Measurements from ENCODE around the gene RAB10.

DNA sequence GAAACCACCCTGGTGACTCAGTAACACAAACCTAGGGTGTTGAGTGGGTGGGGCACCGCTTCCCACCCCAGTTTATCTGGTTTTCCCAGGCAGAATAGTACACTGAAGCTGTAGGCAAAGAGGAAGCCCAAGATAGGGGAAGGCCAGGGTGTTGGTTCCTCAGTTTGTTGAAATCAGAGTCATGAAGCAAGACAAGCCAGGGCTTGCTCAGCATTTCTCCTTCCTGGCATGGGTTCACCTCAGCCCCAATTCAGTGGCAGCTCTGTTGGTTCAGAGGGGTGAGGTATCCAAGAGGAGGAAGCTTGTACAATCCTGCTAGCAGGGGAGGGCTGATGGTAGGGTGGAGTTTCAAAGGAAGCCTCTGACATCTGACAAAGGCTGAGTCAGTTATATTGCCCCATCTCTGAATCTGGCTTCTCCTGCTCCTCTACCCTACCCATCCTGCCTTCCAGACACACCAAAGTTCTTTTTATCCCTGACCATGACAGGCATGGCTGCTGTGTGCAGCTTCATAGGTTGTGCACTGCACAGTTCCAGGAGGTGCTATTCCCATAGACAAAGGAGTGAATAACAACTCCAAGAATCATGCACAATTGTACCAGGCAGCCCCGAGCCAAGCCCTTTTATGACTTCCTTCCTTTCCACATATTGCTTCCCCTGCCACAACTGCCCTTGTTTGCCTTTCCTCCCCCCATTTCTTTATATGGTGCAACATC lies 24.9 kb upstream of the RAB10 start:
- TF ChIP-seq TAF1 (IDR thresholded peaks at IDR 0.05; ENCODE audit: low read depth, low read length) (no peak), POLR2A (IDR thresholded peaks at IDR 0.05; ENCODE audit: low read depth, low read length) (no peak), POLR2AphosphoS5 (IDR thresholded peaks at IDR 0.05; ENCODE audit: low read depth, low read length) (no peak), SPI1 (IDR thresholded peaks at IDR 0.05; ENCODE audit: low read depth, low read length) (no peak), PAX5 (IDR thresholded peaks at IDR 0.05; ENCODE audit: insufficient read depth, low read length, severe bottlenecking) (no peak)

Data from GM12891 (cell line).